ENCODE measurements around the gene IL1RAPL1.
"Not testable (repeated sequence)": the region's sequence is repeated elsewhere in the genome, so short reads cannot be mapped to it uniquely, and the experiment has no call there.

DNA sequence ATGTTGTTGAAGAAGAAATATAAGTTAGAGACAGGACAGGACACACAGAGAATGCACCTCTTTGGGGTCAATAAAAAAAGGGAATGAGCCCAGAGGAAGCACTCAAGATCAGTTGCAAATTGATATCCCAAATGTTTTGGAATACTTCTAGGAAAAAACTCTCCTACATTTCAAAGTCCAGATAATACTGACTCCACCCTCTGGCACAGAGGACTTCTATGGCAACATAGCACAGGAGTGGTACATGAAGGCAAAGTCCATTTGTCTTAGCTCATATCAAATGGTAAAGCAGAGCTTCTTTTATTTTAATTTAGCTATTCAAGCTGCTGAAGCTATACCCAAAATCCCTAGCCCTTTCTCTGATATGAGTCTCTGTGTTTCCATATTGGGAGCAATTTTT, 787.5 kb downstream of the IL1RAPL1 start:
- TF ChIP-seq EZH2phosphoT487 (conservative IDR thresholded peaks at IDR 0.05; ENCODE audit: low read length) = not testable (repeated sequence)
- TF ChIP-seq, protein P1, sequence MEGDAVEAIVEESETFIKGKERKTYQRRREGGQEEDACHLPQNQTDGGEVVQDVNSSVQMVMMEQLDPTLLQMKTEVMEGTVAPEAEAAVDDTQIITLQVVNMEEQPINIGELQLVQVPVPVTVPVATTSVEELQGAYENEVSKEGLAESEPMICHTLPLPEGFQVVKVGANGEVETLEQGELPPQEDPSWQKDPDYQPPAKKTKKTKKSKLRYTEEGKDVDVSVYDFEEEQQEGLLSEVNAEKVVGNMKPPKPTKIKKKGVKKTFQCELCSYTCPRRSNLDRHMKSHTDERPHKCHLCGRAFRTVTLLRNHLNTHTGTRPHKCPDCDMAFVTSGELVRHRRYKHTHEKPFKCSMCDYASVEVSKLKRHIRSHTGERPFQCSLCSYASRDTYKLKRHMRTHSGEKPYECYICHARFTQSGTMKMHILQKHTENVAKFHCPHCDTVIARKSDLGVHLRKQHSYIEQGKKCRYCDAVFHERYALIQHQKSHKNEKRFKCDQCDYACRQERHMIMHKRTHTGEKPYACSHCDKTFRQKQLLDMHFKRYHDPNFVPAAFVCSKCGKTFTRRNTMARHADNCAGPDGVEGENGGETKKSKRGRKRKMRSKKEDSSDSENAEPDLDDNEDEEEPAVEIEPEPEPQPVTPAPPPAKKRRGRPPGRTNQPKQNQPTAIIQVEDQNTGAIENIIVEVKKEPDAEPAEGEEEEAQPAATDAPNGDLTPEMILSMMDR (IDR thresholded peaks at IDR 0.05; ENCODE audit: insufficient read depth, low read length, poor library complexity, severe bottlenecking) = not testable (repeated sequence)
